Esophagus muscularis mucosa (tissue), 4 donors: ENCODE results near the gene RAD51B.

Source experiments
- CTCF ChIP-seq, 3 experiments: fragments of 200-600 bp in 2 of 3; fragments of 450-650 bp in 1 of 3; sonication (generic) in 2 of 3; IDR thresholded peaks; one replicate each; pipeline ENCODE4 v1.5.1; 2017 to 2019; ENCODE audit warnings: antibody characterized with exemption in 3 of 3, mild to moderate bottlenecking in 2 of 3, moderate library complexity in 1 of 3
- EP300 ChIP-seq: sonication (generic); formaldehyde crosslinking; IDR thresholded peaks from one replicate; pipeline ENCODE4 v1.6.1; 2017; ENCODE audit warnings: antibody characterized with exemption
- POLR2A ChIP-seq: fragments of 450-650 bp; IDR thresholded peaks from one replicate; pipeline ENCODE4 v1.6.1; 2017; ENCODE audit warnings: antibody characterized with exemption, moderate library complexity, mild to moderate bottlenecking, low read depth

GRCh38 chr14:68719634-68720384 is 900.2 kb downstream of the RAD51B start:
- TF ChIP-seq POLR2A: no peak
- no peak for TF ChIP-seq CTCF (IDR thresholded peaks at IDR 0.05)
- no peak for TF ChIP-seq EP300
